OCI-LY1 (cell line): ENCODE results near the gene NUP50.

ENCODE experiments used
- EZH2 ChIP-seq: fragments of 200-600 bp; sonication (generic), shearing (Covaris generic); IDR thresholded peaks from 2 replicates; pipeline ENCODE4 v1.8.0; 2017; ENCODE audit warnings: borderline replicate concordance, mixed run types, mild to moderate bottlenecking, antibody characterized with exemption, low read length, moderate library complexity, mixed read lengths
- TF ChIP-seq, protein P1 (sequence below): fragments of 200-600 bp; sonication (generic), shearing (Covaris generic); IDR thresholded peaks from 2 replicates; pipeline ENCODE4 v1.5.1; 2017; ENCODE audit warnings: mild to moderate bottlenecking, antibody characterized with exemption, low read length, moderate library complexity, mixed read lengths

DNA sequence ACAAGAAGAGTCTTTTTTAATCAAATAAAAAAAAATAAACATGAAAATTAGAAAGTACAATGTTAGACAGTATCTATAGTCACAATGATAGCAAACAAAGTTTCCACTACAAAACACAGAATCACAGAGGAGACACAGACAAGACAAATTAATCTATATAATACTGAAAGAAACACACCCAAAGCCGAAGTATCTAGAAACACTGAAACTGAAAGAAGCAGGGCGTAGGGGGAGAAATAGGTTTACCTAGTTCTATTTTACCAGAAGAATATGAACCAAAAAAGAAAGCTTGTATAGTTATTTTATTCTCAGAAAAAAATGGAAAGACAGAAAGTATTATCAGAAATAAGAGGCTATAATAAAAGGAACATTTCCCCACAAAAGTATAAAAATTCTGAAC is 27.1 kb upstream of the NUP50 start:
- TF ChIP-seq, protein P1, sequence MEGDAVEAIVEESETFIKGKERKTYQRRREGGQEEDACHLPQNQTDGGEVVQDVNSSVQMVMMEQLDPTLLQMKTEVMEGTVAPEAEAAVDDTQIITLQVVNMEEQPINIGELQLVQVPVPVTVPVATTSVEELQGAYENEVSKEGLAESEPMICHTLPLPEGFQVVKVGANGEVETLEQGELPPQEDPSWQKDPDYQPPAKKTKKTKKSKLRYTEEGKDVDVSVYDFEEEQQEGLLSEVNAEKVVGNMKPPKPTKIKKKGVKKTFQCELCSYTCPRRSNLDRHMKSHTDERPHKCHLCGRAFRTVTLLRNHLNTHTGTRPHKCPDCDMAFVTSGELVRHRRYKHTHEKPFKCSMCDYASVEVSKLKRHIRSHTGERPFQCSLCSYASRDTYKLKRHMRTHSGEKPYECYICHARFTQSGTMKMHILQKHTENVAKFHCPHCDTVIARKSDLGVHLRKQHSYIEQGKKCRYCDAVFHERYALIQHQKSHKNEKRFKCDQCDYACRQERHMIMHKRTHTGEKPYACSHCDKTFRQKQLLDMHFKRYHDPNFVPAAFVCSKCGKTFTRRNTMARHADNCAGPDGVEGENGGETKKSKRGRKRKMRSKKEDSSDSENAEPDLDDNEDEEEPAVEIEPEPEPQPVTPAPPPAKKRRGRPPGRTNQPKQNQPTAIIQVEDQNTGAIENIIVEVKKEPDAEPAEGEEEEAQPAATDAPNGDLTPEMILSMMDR, result no peak
- no peak for TF ChIP-seq EZH2
